ENCODE measurements around the gene TAGAP. TPM values are rescaled to one million over a fixed set of nuclear protein-coding genes. Genes with fewer than 3 reads are reported as not detected.

TAGAP gene
- polyA plus RNA-seq, 4 donors, result 0.45 to 3.8 (median 1.9) TPM

DNA sequence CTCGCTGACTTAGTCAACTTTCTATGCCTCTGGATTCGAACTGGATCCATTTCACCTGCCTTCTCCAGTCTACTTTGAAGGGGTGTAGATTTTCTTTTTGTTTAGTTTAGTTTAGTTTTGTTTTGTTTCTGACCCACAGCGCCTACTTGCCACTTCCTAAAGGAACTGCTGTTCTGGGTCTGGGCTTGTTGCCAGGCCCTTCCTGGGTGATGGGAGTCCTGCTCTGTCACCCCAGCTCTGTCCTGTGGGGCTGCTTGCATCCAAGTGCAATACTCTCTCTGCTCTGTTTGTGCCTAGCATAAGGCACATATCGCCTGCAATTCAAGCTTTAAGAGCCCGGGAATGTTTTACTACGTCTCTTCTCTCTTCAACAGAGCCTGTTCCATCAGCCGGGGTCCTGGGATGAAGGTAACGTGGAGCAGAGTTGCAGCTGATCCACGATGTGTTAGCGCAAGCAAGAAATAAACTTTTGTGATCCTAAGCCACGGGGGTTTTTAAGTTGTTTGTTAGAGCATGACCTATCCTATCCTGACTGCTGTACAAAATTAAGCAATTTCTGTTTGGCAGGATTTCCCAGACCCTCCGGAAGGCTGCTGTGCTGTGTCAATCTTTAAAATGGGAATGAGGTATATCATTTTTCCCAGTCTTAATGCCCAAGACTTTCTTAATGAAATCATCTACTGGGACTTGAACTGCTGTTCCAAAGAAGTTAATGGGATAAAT is 30.9 kb upstream of the TAGAP start:
- Histone ChIP-seq H3K27ac (ENCODE audit: low read depth in 1 of 3, low read length in 2 of 3) (no peak overlapping the region), H3K27me3 (ENCODE audit: control insufficient read depth in 3 of 3, insufficient read depth in 3 of 3, low read length in 3 of 3) (no peaks in the 10 kb centered on the region), H3K36me3 (ENCODE audit: control insufficient read depth in 3 of 3, insufficient read depth in 2 of 3, low read depth in 1 of 3, low read length in 3 of 3) (no peaks in the 10 kb centered on the region), H3K4me1 (ENCODE audit: control insufficient read depth in 3 of 3, insufficient read depth in 2 of 3, low read depth in 1 of 3, low read length in 2 of 3) (peaks cover 0 to 6% (median 4%) of the 10 kb centered on the region in 3 donors), H3K4me3 (ENCODE audit: low read depth in 1 of 3, low read length in 3 of 3) (no peak overlapping the region), H3K9me3 (ENCODE audit: control insufficient read depth in 2 of 2, insufficient read depth in 1 of 2, low read depth in 1 of 2, low read length in 1 of 2) (no peaks in the 10 kb centered on the region)
- no peak for FAIRE-seq
- no peak for DNase-seq
- WGBS, 3 donors, result 76 to 83% (median 78%) methylated on average over 12 of the region's 12 CpGs

DNA sequence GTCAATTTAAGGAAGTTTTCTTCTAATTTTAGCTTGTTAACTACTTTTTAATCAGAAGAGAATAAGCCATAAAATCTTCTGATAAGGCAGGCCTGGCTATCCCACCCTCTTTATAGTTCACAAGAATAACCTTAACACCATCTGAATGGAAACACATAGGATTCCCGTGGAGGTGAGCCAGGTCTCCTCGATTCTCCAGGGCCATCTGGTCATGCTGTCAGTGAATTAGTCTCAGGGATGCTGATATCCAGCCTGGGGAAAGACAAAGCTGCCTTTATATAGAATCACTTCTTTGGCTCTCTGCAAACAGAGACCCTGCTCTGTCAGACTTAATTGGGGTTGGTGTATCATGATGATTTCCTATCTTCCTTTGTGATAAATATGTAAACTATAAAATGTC is 30.1 kb upstream of the TAGAP start:
- H3K27me3 ChIP-seq (ENCODE audit: control insufficient read depth in 3 of 3, insufficient read depth in 3 of 3, low read length in 3 of 3), result no peaks in the 10 kb centered on the region
- H3K9me3 ChIP-seq (ENCODE audit: control insufficient read depth in 2 of 2, insufficient read depth in 1 of 2, low read depth in 1 of 2, low read length in 1 of 2), result no peaks in the 10 kb centered on the region
- no peak overlapping the region for H3K4me3 ChIP-seq (ENCODE audit: low read depth in 1 of 3, low read length in 3 of 3)
- H3K36me3 ChIP-seq (ENCODE audit: control insufficient read depth in 3 of 3, insufficient read depth in 2 of 3, low read depth in 1 of 3, low read length in 3 of 3), result no peaks in the 10 kb centered on the region
- no peak overlapping the region for H3K27ac ChIP-seq (ENCODE audit: low read depth in 1 of 3, low read length in 2 of 3)
- 20 to 53% (median 45%) methylated on average over 2 of the region's 2 CpGs for WGBS, 3 donors
- H3K4me1 ChIP-seq (ENCODE audit: control insufficient read depth in 3 of 3, insufficient read depth in 2 of 3, low read depth in 1 of 3, low read length in 2 of 3), result peaks cover 0 to 6% (median 4%) of the 10 kb centered on the region in 3 donors
- FAIRE-seq (no peak), DNase-seq (no peak)

DNA sequence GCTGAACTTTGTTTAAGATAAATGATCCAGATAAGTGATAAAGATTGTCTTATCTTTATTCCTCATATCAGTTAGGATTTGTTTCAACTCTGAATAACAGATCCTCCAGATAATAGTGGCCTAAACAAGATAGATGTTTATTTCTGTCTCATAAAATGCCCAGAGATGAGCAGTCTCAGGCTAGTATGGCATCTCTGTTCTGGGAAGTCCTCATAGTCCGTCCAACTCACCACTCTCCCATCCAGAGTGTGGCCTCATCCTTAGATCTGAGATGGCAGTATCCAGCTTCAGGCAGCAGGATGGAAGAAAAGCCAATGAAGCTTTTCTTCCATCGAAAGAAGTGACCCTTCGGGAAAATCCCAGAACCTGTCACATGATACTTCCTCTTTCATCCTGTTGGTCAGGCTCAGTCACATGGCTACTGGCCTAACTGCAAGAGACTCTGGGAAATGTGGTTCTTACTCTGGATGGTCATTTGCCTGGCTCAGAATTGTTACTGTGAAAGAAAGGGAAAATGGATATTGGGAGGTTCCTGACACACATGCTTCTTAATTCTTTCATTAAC is 29.4 kb upstream of the TAGAP start:
- Histone ChIP-seq H3K36me3 (ENCODE audit: control insufficient read depth in 3 of 3, insufficient read depth in 2 of 3, low read depth in 1 of 3, low read length in 3 of 3) (no peaks in the 10 kb centered on the region), H3K27ac (ENCODE audit: low read depth in 1 of 3, low read length in 2 of 3) (no peak overlapping the region), H3K4me1 (ENCODE audit: control insufficient read depth in 3 of 3, insufficient read depth in 2 of 3, low read depth in 1 of 3, low read length in 2 of 3) (peaks cover 0 to 6% (median 4%) of the 10 kb centered on the region in 3 donors), H3K27me3 (ENCODE audit: control insufficient read depth in 3 of 3, insufficient read depth in 3 of 3, low read length in 3 of 3) (no peaks in the 10 kb centered on the region), H3K9me3 (ENCODE audit: control insufficient read depth in 2 of 2, insufficient read depth in 1 of 2, low read depth in 1 of 2, low read length in 1 of 2) (no peaks in the 10 kb centered on the region), H3K4me3 (ENCODE audit: low read depth in 1 of 3, low read length in 3 of 3) (no peak overlapping the region)
- DNase-seq (peak; percentile 32 to 40), FAIRE-seq (no peak)
- 38 to 46% (median 44%) methylated on average over 3 of the region's 3 CpGs for WGBS, 3 donors

DNA sequence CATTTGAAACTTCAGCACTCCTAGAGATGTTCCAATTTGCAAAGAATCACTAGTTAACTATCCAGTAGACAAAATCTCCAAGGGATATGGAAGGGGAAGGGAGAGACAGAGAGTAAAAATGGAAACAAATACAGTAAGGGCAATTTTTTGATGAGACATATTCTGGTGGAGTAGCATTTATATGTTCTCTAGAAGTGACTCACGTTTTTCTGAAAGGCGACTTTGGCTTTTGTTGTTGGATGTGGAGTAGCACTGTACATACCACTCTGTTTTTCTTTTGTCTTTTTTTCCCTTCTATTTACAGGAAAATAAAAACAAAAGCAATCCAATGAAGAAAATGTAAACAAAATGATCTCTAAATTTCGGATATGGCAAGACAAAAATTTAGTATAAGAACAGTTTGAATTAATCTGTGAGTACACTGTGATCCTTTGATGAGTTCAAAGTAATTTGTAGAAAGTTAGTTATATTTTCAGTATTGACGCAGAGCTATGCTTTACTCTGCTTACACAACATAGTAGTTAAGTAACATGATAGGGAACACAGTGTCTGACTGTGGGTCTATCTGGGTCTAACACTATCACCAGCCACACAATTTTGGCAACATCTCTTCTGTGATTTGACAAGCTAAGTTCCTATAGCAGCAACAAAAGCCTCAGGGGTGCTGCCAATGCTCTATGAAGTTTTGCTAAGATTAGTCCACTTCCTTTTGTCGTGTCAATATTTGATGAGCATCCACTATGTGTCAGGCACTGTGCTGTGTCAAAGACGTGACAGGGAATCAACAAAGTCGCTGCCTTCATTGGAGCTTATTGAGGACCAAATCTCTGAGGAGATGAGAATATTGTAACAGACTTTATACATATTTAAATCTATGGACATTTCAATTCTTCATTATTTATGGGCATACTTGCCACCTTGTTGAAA is 27.3 kb upstream of the TAGAP start:
- Histone ChIP-seq H3K27me3 (ENCODE audit: control insufficient read depth in 3 of 3, insufficient read depth in 3 of 3, low read length in 3 of 3) (no peaks in the 10 kb centered on the region), H3K27ac (ENCODE audit: low read depth in 1 of 3, low read length in 2 of 3) (no peak overlapping the region), H3K4me3 (ENCODE audit: low read depth in 1 of 3, low read length in 3 of 3) (no peak overlapping the region), H3K36me3 (ENCODE audit: control insufficient read depth in 3 of 3, insufficient read depth in 2 of 3, low read depth in 1 of 3, low read length in 3 of 3) (no peaks in the 10 kb centered on the region), H3K4me1 (ENCODE audit: control insufficient read depth in 3 of 3, insufficient read depth in 2 of 3, low read depth in 1 of 3, low read length in 2 of 3) (peaks cover 0 to 6% (median 4%) of the 10 kb centered on the region in 3 donors), H3K9me3 (ENCODE audit: control insufficient read depth in 2 of 2, insufficient read depth in 1 of 2, low read depth in 1 of 2, low read length in 1 of 2) (no peaks in the 10 kb centered on the region)
- no peak for DNase-seq
- no peak for FAIRE-seq
- 76 to 87% (median 80%) methylated on average over 7 of the region's 7 CpGs for WGBS, 3 donors

DNA sequence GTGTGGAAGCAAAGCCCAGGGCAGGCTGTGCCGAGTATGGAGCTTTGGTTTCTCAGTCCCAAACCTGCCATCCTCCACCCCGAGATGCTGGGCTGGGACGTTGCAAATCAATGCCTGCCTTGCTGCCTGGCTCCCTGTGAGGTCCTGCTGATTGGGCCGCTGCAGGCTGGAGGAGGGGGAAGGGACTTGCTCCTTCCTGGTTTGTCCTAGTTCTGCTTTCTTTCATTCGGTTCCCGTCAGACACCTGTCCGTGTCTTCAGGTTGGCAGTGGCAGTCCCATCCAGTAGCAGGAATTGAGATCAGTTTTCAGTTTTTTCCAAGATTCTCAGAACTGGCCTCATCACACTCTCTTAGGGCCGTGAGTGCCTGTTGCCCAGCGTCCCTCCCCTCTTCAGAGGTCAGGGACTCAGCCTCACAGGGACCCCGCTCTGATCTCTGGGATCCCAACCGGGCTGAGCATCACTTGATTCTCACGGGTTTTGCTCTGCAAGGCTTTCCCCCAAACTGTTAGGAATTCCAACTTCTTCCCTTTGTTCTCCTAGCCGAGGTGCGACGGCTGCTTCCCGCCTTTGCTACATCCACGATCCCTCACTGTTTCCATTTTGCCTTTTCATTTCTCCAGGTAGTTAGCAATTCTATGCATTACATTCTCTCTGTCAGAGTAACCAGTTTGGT is 24.2 kb upstream of the TAGAP start:
- no peak for FAIRE-seq
- no peak for DNase-seq
- Histone ChIP-seq H3K27me3 (ENCODE audit: control insufficient read depth in 3 of 3, insufficient read depth in 3 of 3, low read length in 3 of 3) (peaks cover 0 to 4% (median 0%) of the 10 kb centered on the region in 3 donors), H3K27ac (ENCODE audit: low read depth in 1 of 3, low read length in 2 of 3) (no peak overlapping the region), H3K36me3 (ENCODE audit: control insufficient read depth in 3 of 3, insufficient read depth in 2 of 3, low read depth in 1 of 3, low read length in 3 of 3) (no peaks in the 10 kb centered on the region), H3K9me3 (ENCODE audit: control insufficient read depth in 2 of 2, insufficient read depth in 1 of 2, low read depth in 1 of 2, low read length in 1 of 2) (no peaks in the 10 kb centered on the region), H3K4me1 (ENCODE audit: control insufficient read depth in 3 of 3, insufficient read depth in 2 of 3, low read depth in 1 of 3, low read length in 2 of 3) (peaks cover 0 to 6% (median 0%) of the 10 kb centered on the region in 3 donors), H3K4me3 (ENCODE audit: low read depth in 1 of 3, low read length in 3 of 3) (no peak overlapping the region)
- WGBS, 3 donors, result 67 to 68% (median 68%) methylated on average over 17 of the region's 17 CpGs

DNA sequence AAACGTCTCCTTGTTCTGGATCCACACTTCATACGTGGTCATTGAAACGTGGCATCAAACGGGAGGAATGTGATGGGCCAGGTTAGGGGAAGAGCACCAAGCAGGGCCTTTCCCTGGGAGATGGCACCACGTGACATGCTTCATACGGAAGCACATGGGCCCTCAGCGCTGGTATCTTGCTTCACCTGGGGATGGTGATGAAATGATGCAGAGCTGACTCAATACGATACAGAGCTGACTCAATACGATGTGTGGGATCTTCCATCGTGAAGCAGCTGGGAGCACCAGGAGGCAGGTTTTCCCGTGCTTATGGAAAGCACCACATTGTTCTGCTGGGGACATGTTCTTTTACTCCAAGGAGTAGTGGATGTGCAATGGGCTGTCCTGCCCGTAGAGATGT is 22.5 kb upstream of the TAGAP start:
- Histone ChIP-seq H3K9me3 (ENCODE audit: control insufficient read depth in 2 of 2, insufficient read depth in 1 of 2, low read depth in 1 of 2, low read length in 1 of 2) (no peaks in the 10 kb centered on the region), H3K27me3 (ENCODE audit: control insufficient read depth in 3 of 3, insufficient read depth in 3 of 3, low read length in 3 of 3) (peaks cover 0 to 8% (median 0%) of the 10 kb centered on the region in 3 donors), H3K4me1 (ENCODE audit: control insufficient read depth in 3 of 3, insufficient read depth in 2 of 3, low read depth in 1 of 3, low read length in 2 of 3) (peaks cover 0 to 6% (median 0%) of the 10 kb centered on the region in 3 donors), H3K27ac (ENCODE audit: low read depth in 1 of 3, low read length in 2 of 3) (no peak overlapping the region), H3K4me3 (ENCODE audit: low read depth in 1 of 3, low read length in 3 of 3) (no peak overlapping the region), H3K36me3 (ENCODE audit: control insufficient read depth in 3 of 3, insufficient read depth in 2 of 3, low read depth in 1 of 3, low read length in 3 of 3) (no peaks in the 10 kb centered on the region)
- no peak for DNase-seq
- FAIRE-seq, result no peak
- 73 to 80% (median 79%) methylated on average over 12 of the region's 12 CpGs for WGBS, 3 donors

DNA sequence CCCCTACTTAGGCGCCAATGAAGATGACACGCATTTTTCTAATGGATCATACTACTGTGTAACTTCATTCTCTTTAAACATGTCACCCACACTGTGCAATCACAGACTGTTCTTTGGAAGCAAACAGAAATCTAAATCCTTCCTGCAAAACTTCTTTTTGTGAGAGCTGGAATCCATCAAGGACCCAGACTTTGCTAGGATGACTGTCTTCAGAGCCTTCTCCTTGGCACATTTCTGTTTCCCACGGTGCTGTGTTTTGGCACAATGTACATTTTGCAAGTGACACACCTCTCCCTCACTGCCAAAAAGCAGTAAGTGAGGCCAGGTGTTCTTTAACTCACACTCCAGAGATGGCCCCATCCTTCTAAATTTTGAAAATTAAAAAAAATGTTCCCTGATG is 21.7 kb upstream of the TAGAP start:
- peaks cover 0 to 5% of the 10 kb centered on the region in 2 donors for H3K9me3 ChIP-seq (ENCODE audit: control insufficient read depth in 2 of 2, insufficient read depth in 1 of 2, low read depth in 1 of 2, low read length in 1 of 2)
- no peak overlapping the region for H3K27ac ChIP-seq (ENCODE audit: low read depth in 1 of 3, low read length in 2 of 3)
- H3K4me3 ChIP-seq (ENCODE audit: low read depth in 1 of 3, low read length in 3 of 3), result no peak overlapping the region
- H3K4me1 ChIP-seq (ENCODE audit: control insufficient read depth in 3 of 3, insufficient read depth in 2 of 3, low read depth in 1 of 3, low read length in 2 of 3), result peaks cover 0 to 5% (median 0%) of the 10 kb centered on the region in 3 donors
- no peak for DNase-seq
- H3K36me3 ChIP-seq (ENCODE audit: control insufficient read depth in 3 of 3, insufficient read depth in 2 of 3, low read depth in 1 of 3, low read length in 3 of 3), result no peaks in the 10 kb centered on the region
- H3K27me3 ChIP-seq (ENCODE audit: control insufficient read depth in 3 of 3, insufficient read depth in 3 of 3, low read length in 3 of 3), result peaks cover 0 to 8% (median 0%) of the 10 kb centered on the region in 3 donors
- no peak for FAIRE-seq
- WGBS, 3 donors, result 63 to 76% (median 71%) methylated on average over 3 of the region's 3 CpGs

Data from small intestine (tissue), 7 donors.